GM21528 (cell line): ENCODE data around the gene SERP2.

Source experiments
- ATAC-seq: cut with Tn5 transposase; IDR thresholded peaks from one replicate; pipeline ENCODE4 v1.9.1; 2021; ENCODE audit warnings: mild to moderate bottlenecking, moderate library complexity; ENCODE audit not compliant: unreplicated experiment, low FRiP score

SERP2 gene

DNA sequence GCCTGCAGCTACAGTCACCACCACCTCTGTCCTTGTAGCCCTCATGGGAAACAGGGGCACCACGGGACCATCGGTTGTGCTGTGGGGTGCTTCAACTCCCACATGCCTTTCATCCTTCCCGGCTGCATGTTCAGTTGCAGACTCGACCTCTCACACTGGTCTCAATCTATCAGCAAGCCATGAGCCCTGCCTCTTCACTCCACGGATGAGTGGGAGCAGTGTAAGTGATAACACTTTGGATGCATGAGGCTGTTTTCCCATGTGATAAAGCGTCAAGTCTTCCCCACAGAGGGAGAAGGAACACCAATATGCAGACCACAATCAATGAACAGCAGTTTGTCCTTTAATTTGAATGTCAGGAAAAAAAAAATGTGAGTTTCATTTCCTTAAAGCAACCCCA, 12.2 kb downstream of the SERP2 start:
- ATAC-seq: no peak

DNA sequence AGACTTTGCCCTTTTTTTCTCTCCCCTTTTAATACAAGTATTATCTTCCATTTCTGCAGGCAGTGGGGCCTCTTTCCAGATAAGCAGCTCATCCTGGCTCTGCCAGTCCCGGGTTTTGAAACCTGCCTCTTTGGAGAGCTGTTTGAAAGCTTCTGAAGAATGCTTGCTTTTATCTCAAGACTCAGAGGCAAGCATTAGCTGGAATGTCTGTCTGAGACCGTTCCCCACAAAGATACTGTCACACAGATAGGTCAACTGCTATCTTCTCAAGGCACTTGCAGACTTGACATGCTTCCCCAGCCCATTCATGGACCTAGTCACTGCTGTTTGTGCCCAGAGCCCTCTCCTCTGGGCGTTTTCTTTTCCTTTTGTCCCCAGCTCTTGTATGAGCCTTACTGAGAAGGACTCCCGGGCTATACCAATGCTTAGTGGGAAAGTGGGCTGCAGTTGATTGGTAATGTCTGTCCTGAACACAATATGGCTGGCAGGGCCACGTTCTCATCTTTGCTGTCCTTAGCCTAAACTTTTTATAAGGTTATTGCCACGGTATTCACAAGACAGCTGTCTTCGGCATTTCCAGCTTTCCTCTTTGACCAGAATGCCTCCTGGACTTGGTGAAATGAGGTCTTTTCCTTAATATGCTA, 13.4 kb downstream of the SERP2 start:
- no peak for ATAC-seq

GRCh38 chr13:44388427-44389059, 14.9 kb downstream of the SERP2 start:
- no peak for ATAC-seq

GRCh38 chr13:44389060-44389666, 15.5 kb downstream of the SERP2 start:
- no peak for ATAC-seq

- no peak for ATAC-seq
Measured at GRCh38 chr13:44389876-44390275, 16.3 kb downstream of the SERP2 start.

DNA sequence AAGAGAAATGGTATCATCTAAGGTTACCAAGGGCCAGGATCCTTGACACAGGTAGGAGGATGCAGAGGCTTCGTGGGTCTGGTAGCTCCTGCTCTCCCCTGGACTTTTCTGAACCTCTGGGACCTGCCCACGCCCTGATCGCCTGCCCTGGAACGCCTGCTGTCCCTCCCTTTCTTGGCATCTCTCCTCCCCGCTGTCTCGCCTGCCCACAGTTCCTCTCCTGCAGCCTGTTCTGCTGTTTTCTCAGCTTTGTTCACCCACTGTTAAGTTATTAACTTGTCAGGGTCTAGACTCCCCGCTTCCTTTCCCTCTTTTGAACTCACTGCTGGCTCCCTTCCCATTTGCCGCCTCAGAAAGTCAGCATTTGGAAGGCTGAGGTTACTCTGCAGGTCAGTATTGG, 19.8 kb downstream of the SERP2 start:
- no peak for ATAC-seq

DNA sequence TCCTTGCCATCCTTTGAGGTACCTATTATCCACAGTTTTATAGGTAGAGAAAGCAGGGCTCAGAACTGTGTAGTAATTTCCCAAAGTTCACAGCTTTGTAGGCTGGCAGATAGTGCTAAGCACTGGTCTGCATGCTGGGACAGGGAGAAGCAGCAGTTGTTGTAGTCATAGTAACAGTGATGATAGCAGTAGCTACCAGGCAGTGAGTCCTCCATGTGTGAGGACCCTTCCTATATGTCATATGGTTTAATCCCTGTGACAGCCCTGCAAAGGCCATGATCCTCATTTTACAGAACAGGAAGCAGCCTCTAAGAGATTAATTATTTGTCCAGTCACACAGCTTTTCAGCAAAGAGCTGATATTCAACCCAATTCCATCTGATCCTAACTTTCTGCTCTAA, 21.0 kb downstream of the SERP2 start:
- no peak for ATAC-seq

- no peak for ATAC-seq
Measured at GRCh38 chr13:44395976-44396694, 22.5 kb downstream of the SERP2 start.

GRCh38 chr13:44396701-44397580, 23.3 kb downstream of the SERP2 start:
- ATAC-seq: no peak

DNA sequence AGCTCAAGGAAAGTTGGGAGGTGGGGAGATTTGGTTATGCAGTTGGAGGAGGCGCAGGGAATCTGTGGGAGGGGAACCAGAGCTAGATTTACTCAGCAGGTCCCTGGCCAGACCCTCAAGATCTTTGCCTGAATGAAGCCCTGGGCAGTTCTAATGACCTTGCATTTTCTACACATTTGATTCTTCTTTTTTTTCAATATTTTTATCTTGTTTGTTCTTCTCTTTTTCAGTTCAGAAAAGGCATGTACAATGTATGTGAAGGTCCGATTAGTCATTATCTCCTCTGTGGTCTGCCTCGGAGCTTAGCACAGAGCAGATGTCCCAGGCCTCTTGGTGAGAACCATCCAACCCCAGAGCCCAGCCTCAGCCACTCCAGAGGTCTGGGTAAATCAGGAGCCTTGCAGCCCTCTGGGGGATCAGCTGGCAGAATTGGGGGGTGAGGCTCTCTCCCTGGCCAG, 24.2 kb downstream of the SERP2 start:
- ATAC-seq: no peak

DNA sequence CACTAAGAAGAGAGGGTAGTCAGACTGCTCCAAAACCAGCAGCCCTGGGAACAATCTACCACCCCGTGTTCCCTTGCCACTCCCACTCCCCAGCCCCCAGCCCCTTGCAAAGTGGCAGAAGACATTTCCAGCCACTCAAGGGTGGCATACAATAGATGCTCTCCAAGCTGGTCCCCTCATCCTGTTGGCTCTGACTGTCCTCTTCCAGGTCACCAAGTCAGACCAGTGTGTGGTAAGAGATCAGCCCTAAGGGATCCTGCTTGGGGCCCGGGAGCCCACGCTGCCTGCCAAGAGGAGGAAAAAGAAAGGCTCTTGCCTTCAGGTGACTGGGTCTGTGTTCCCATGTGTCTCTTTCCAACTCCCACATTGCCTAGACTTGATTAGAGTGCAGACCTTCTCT, 25.0 kb downstream of the SERP2 start:
- no peak for ATAC-seq

GRCh38 chr13:44399074-44399473, 25.4 kb downstream of the SERP2 start:
- ATAC-seq: no peak

GRCh38 chr13:44400736-44401135, 27.1 kb downstream of the SERP2 start:
- no peak for ATAC-seq

DNA sequence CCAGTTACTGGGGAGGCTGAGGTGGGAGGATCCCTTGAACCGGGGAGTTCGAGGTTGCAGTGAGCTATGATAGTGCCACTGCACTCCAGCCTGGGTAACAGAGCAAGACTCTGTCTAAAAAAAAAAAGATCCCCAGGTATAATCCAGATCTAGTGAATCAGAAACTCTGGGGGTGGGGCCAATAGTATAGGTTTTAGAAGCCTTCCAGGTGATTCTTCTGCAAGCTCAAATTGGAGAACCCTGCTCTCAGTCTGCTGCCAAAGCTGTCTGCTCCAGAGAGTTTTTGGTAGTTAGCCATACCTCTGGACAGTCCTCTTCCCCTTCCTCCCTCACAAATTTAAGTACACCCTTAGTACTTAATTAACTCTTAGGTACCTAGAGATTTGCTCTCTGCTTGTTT, 28.0 kb downstream of the SERP2 start:
- no peak for ATAC-seq

GRCh38 chr13:44402899-44403445, 29.3 kb downstream of the SERP2 start:
- ATAC-seq: no peak

DNA sequence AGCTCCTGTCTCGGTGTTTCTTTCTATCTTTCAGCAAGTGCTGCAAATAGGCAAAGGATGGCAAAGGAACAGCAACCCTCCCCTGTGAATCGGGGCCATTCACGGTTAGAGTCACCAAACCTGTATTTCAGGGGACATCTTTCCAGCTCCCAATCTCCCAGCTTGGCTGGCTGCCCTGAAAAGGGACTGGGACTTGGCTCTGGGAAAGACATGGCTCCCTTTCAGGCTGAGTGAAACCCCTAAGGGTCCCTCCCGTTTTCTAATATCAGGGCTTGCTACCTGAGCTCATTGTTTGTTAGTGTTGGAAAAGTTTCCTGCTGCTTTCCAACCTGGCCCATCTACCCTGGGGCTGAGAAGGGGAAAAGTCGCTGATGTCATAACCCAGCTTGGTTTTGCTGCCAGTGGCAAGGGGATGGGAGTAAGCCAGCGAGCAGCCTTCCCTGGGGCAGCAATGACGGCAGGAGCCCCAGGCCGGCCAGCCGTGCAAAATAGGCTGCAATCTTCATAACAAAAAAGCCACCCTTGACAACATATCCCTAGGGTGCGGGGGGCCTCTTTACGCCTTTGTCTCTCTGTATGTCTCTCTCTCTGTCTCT, 29.9 kb downstream of the SERP2 start:
- ATAC-seq: no peak

- ATAC-seq: no peak
Measured at GRCh38 chr13:44404261-44405132, 30.9 kb downstream of the SERP2 start.

GRCh38 chr13:44406617-44407016, 33.0 kb downstream of the SERP2 start:
- ATAC-seq: no peak

- ATAC-seq: no peak
Measured at GRCh38 chr13:44407379-44407778, 33.8 kb downstream of the SERP2 start.
